DMS53 treated with DMSO at 0.1 percent for 48 hours (cell line): ENCODE measurements around the gene TRIM40.

Source experiments
- DNase-seq: peaks from one replicate; lab custom pipeline; 2025; ENCODE audit not compliant: unreplicated experiment; lab: John Stamatoyannopoulos, UW

The TRIM40 gene

DNA sequence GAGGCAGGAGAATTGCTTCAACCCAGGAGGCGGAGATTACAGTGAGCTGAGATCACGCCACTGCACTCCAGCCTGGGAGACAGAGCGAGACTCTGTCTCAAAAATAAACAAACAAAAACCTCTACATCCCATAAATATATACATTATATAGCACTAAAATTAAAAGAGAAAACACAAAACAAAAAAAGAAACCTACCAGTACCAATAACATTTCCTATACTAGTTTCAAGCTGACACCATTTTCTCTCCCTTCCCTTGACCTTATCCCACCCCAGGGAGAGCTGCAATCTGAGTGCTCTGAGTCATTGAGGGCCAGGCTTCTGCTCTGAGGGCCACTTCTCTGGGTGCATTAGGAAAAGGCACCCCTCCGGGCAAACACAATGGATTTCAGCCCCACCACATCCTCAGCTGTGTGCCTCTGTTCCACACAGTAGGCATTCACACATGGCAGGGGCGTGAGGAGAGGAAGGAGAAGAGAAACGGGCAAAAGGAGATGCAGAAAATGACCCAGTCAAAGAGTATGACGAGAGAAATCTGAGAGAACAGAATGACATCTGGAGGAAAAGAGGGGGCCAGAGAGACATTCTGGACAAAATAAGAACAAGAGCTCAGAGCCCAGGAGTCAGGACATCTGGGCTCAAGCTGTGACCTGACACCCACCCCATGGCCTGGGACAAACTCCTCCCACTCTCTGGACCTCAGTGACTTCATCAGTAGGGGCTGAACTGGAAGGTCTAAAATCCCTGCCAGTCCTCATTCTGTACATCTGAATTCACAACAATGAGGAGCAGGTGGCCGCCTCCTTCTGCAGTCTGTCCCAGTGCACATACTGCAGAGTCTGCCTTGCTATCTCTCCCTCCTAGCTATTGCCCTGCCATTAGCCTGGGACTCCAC is 59.1 kb downstream of the TRIM40 start:
- no peak for DNase-seq

DNA sequence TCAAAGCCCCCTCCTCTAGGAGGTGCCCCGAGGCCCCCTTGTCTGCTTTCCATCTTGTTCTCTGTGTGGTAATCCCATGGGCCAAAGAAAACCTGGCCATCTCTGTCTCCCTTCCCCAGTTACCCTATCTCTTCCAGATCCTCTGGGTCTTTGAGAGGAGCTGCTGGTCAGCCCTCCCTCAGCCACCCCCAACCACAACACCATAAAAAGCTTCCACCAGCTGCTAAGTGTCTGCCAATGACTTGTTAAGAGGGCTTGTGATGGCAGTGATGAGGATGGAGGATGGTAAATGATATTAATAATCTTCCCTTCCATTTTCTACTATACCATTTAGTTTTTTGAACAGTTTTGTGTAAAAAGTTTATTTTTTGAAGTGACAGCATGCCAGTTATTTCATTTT is 60.0 kb downstream of the TRIM40 start:
- no peak for DNase-seq

- no peak for DNase-seq
Observed at GRCh38 chr6:30196376-30196775, 60.4 kb downstream of the TRIM40 start.
